ENCODE measurements around the gene KLK7. TPM values are rescaled to one million over a fixed set of nuclear protein-coding genes. Genes with fewer than 3 reads are reported as not detected.

The KLK7 gene
- total and polyA plus RNA-seq, 2 of the 4 experiments (the other 2 are of a cell fraction) = not detected

GRCh38 chr19:51005248-51005647, 21.5 kb upstream of the KLK7 start:
- Histone ChIP-seq H3K14ac (replicated peaks; ENCODE audit: low read depth, low read length) (no peak overlapping the region), H4K8ac (ENCODE audit: low read depth in 2 of 2, low read length in 2 of 2) (no peak overlapping the region), H3K27ac (ENCODE audit: insufficient read depth, low read length) (no peak overlapping the region), H3K4me3 (ENCODE audit: insufficient read depth, low read depth, low read length) (no peak overlapping the region), H3K36me3 (ENCODE audit: control insufficient read depth, insufficient read depth, low read length) (no peaks in the 10 kb centered on the region), H2BK120ac (ENCODE audit: low read depth, low read length) (no peak overlapping the region), H3K9me1 (ENCODE audit: insufficient read depth, low read length) (no peaks in the 10 kb centered on the region), H2AK5ac (ENCODE audit: low read depth, low read length) (no peak overlapping the region), H2BK5ac (ENCODE audit: low read depth, low read length, poor library complexity, severe bottlenecking) (no peak overlapping the region), H3K56ac (ENCODE audit: extremely low read depth, insufficient read depth, low read length) (no peak overlapping the region), H4K91ac (ENCODE audit: insufficient read depth, low read depth, low read length) (no peak overlapping the region), H2AFZ (replicated peaks; ENCODE audit: low read length, poor library complexity) (no peak overlapping the region), H3K9ac (ENCODE audit: low read depth, low read length) (no peak overlapping the region), H4K5ac (ENCODE audit: low read depth, low read length) (no peak overlapping the region), H3K9me3 (ENCODE audit: control insufficient read depth, insufficient read depth, low read length) (peaks cover 6% of the 10 kb centered on the region), H3K4me2 (ENCODE audit: low read depth, low read length) (no peak overlapping the region), H2BK15ac (ENCODE audit: low read depth, low read length) (no peak overlapping the region), H3K4ac (ENCODE audit: low read depth, low read length) (no peak overlapping the region), H2BK20ac (ENCODE audit: low read depth, low read length) (no peak overlapping the region), H3K23ac (ENCODE audit: low read depth, low read length) (no peak overlapping the region), H2AK9ac (replicated peaks; ENCODE audit: low read depth, low read length, poor library complexity) (no peak overlapping the region), H3K79me1 (ENCODE audit: low read depth in 1 of 2, low read length in 2 of 2) (no peaks in the 10 kb centered on the region), H4K20me1 (ENCODE audit: insufficient read depth, low read length) (no peaks in the 10 kb centered on the region; the same call in 1 of the 2 replicates), H3K18ac (ENCODE audit: low read depth, low read length) (no peak overlapping the region), H3K4me1 (ENCODE audit: control insufficient read depth, insufficient read depth, low read length) (no peaks in the 10 kb centered on the region), H3K27me3 (ENCODE audit: control insufficient read depth, insufficient read depth, low read length) (no peaks in the 10 kb centered on the region)
- no peak for TF ChIP-seq ELK1 (IDR thresholded peaks at IDR 0.05; ENCODE audit: borderline replicate concordance, low read depth, low read length)
- TF ChIP-seq CEBPB (IDR thresholded peaks at IDR 0.05; ENCODE audit: low read depth, low read length) = no peak
- POLR2A ChIA-PET (ENCODE audit: unreplicated experiment) = no interaction called here
- in situ Hi-C loops (cut with MboI; ENCODE audit: low sequenced_read_pairs) = no loop called here
- ATAC-seq (ENCODE audit: low read depth) (no peak), DNase-seq (no peak)
- dilution Hi-C loops (cut with HindIII; ENCODE audit: low sequenced_read_pairs, unreplicated experiment) = no loop called here
- intact Hi-C loops (cut with micrococcal nuclease) = no loop called here
- BruUV-seq (replicated peaks) = no TSS peak
- CTCF ChIA-PET = no interaction called here
- WGBS, 2 experiments (ENCODE audit: extremely low coverage in 2 of 2, insufficient read length in 1 of 2) = no CpG with 5 or more reads among the region's 1 CpG
